Keratinocyte (primary cell): ENCODE data around the gene GRIN3B. TPM values are rescaled to one million over a fixed set of nuclear protein-coding genes. Genes with fewer than 3 reads are reported as not detected.

Experiments used
- DNase-seq: peaks from one replicate; pipeline ENCODE4 v3.0.0-alpha.2; 2011; ENCODE audit warnings: low read depth, missing footprints, low spot score
- FAIRE-seq: peaks from 2 replicates; lab custom pipeline; 2011; peaks lifted over from hg19 to GRCh38; lab: Jason Lieb, UNC
- H2AFZ ChIP-seq: 2 replicates; pipeline ENCODE4 v1.6.0; 2012; ENCODE audit warnings: low read length, control low read depth, inconsistent platforms; ENCODE audit not compliant: control insufficient read depth
- H3K27ac ChIP-seq: 2 replicates; pipeline ENCODE4 v1.5.1; 2011; ENCODE audit warnings: low read length; ENCODE audit not compliant: control insufficient read depth, insufficient read depth
- H3K27me3 ChIP-seq: 3 replicates; pipeline ENCODE4 v1.6.0; 2011; ENCODE audit warnings: low read length; ENCODE audit not compliant: control insufficient read depth, insufficient read depth; ENCODE audit errors: extremely low read depth
- H3K36me3 ChIP-seq, 2 experiments: 2 replicates in 1 of 2; 3 replicates in 1 of 2; pipeline ENCODE4 v1.5.1; 2011; ENCODE audit warnings: low read length in 2 of 2, mild to moderate bottlenecking in 1 of 2; ENCODE audit not compliant: control insufficient read depth in 2 of 2, insufficient read depth in 2 of 2; ENCODE audit errors: extremely low read depth in 1 of 2
- H3K4me1 ChIP-seq: 3 replicates; pipeline ENCODE4 v1.5.1; 2011; ENCODE audit warnings: low read length; ENCODE audit not compliant: control insufficient read depth, insufficient read depth; ENCODE audit errors: extremely low read depth
- H3K4me2 ChIP-seq: 3 replicates; pipeline ENCODE4 v1.6.0; 2011; ENCODE audit warnings: low read depth, low read length; ENCODE audit not compliant: control insufficient read depth, insufficient read depth; ENCODE audit errors: extremely low read depth
- H3K4me3 ChIP-seq, 3 experiments: fragments of 200-600 bp in 1 of 3; sonication (generic) in 1 of 3; 2 replicates in 2 of 3; 3 replicates in 1 of 3; pipeline ENCODE4 v1.5.1; 2011 to 2016; ENCODE audit warnings: low read length in 3 of 3, mild to moderate bottlenecking in 3 of 3, control low read depth in 2 of 3, inconsistent platforms in 1 of 3, low read depth in 1 of 3, mixed read lengths in 1 of 3, mixed run types in 1 of 3, moderate library complexity in 1 of 3; ENCODE audit not compliant: control insufficient read depth in 2 of 3, insufficient read depth in 2 of 3; ENCODE audit errors: extremely low read depth in 1 of 3
- H3K79me2 ChIP-seq: 2 replicates; pipeline ENCODE4 v1.6.0; 2012; ENCODE audit warnings: low read length; ENCODE audit not compliant: control insufficient read depth, insufficient read depth
- H3K9ac ChIP-seq: 3 replicates; pipeline ENCODE4 v1.6.0; 2011; ENCODE audit warnings: low read length; ENCODE audit not compliant: control insufficient read depth, insufficient read depth; ENCODE audit errors: extremely low read depth
- H3K9me1 ChIP-seq: 3 replicates; pipeline ENCODE4 v1.6.0; 2011; ENCODE audit warnings: low read length; ENCODE audit not compliant: control insufficient read depth, insufficient read depth; ENCODE audit errors: extremely low read depth
- H3K9me3 ChIP-seq: 2 replicates; pipeline ENCODE4 v1.5.1; 2012; ENCODE audit warnings: low read depth, low read length; ENCODE audit not compliant: control insufficient read depth
- H4K20me1 ChIP-seq: 3 replicates; pipeline ENCODE4 v1.6.0; 2011; ENCODE audit warnings: low read length; ENCODE audit not compliant: control insufficient read depth, insufficient read depth; ENCODE audit errors: extremely low read depth
- CTCF ChIP-seq, 3 experiments: IDR thresholded peaks in 1 of 3; conservative IDR thresholded peaks in 1 of 3; optimal IDR thresholded peaks in 1 of 3; 2 replicates in 2 of 3; 3 replicates in 1 of 3; pipeline versions ENCODE3 to v1.5.1; 2011; ENCODE audit warnings: low read length in 3 of 3, mild to moderate bottlenecking in 3 of 3, moderate library complexity in 2 of 3, control low read depth in 1 of 3, inconsistent platforms in 1 of 3; ENCODE audit not compliant: insufficient read depth in 2 of 3; ENCODE audit errors: extremely low read depth in 1 of 3
- EZH2 ChIP-seq: IDR thresholded peaks from one replicate; pipeline ENCODE4 v1.6.1; 2012; ENCODE audit warnings: inconsistent platforms, mild to moderate bottlenecking, low read length, moderate library complexity
- dilution Hi-C: fragments of 300-500 bp; cut with MboI; formaldehyde crosslinking; loops from one replicate; pipeline ENCODE4 v1.7.0; 2020; ENCODE audit warnings: low sequenced_read_pairs; ENCODE audit not compliant: extremely low pct_ligation_motif_present
- polyA plus RNA-seq, 5 experiments: library from polyadenylated mRNA; depleted of rRNA in 3 of 5; stranded (reverse) in 3 of 5; stranded (forward) in 1 of 5; unstranded in 1 of 5; fragments of >200 nt; gene quantifications; 1 replicate in 1 of 5; 2 replicates in 3 of 5; 3 replicates in 1 of 5; pipeline versions ENCODE4 v1.2.1 to v1.2.3, GENCODE V29; 2011 to 2012; ENCODE audit warnings: missing spikeins in 2 of 5, low read depth in 1 of 5, low replicate concordance in 1 of 5

Gene GRIN3B
- polyA plus RNA-seq, 1 donor (not counting 4 experiments of a cell fraction or from before 2014, with no cell fraction given) = 0.20 TPM

GRCh38 chr19:1052349-1052975 lies 52.2 kb downstream of the GRIN3B start:
- Histone ChIP-seq H3K27ac (no peak overlapping the region), H3K27me3 (no peaks in the 10 kb centered on the region), H3K79me2 (no peaks in the 10 kb centered on the region), H4K20me1 (no peaks in the 10 kb centered on the region), H3K9me1 (no peaks in the 10 kb centered on the region), H3K36me3 (peaks cover 6 to 20% of the 10 kb centered on the region in 2 experiments), H2AFZ (no peak overlapping the region), H3K4me3 (no peak overlapping the region), H3K4me1 (no peaks in the 10 kb centered on the region), H3K9ac (no peak overlapping the region), H3K9me3 (peaks cover 14% of the 10 kb centered on the region), H3K4me2 (no peak overlapping the region)
- FAIRE-seq (no peak), DNase-seq (no peak)
- dilution Hi-C loops = no loop called here
- no peak for TF ChIP-seq CTCF (optimal IDR thresholded peaks at IDR 0.05 in 1 of 3, IDR thresholded peaks at IDR 0.05 in 1 of 3, conservative IDR thresholded peaks at IDR 0.05 in 1 of 3; ENCODE audit: extremely low read depth in 1 of 3, insufficient read depth in 2 of 3, low read length in 3 of 3)
- no peak for TF ChIP-seq EZH2

- Histone ChIP-seq H3K27me3 (no peaks in the 10 kb centered on the region), H3K9me1 (no peaks in the 10 kb centered on the region), H3K79me2 (no peaks in the 10 kb centered on the region), H2AFZ (no peak overlapping the region), H3K4me2 (no peak overlapping the region), H3K4me1 (no peaks in the 10 kb centered on the region), H3K4me3 (no peak overlapping the region), H3K36me3 (peaks cover 9 to 26% of the 10 kb centered on the region in 2 experiments), H3K9ac (no peak overlapping the region), H4K20me1 (no peaks in the 10 kb centered on the region), H3K27ac (no peak overlapping the region), H3K9me3 (peaks cover 22% of the 10 kb centered on the region)
- FAIRE-seq (no peak), DNase-seq (no peak)
- TF ChIP-seq EZH2 = no peak
- dilution Hi-C loops = no loop called here
Observed at GRCh38 chr19:1053176-1054101, 53.2 kb downstream of the GRIN3B start.
